OCI-LY7 (cell line): ENCODE data around the gene SHH. TPM values are rescaled to one million over a fixed set of nuclear protein-coding genes. Genes with fewer than 3 reads are reported as not detected.

Experiments used
- BruUV-seq: library from RNA; stranded (reverse); fragments of 400-500 nt; replicated peaks from 2 replicates; lab custom pipeline; 2021; lab: Mats Ljungman, UMichigan
- CTCF ChIA-PET: fragments of 300-600 bp; sonication (Branson Sonifier 250); formaldehyde crosslinking; loops from one replicate; lab custom pipeline; 2022; ENCODE audit warnings: antibody characterized with exemption; ENCODE audit not compliant: unreplicated experiment; lab: Charles Lee
- POLR2A ChIA-PET: fragments of 300-600 bp; sonication (Branson Sonifier 250); formaldehyde crosslinking; loops from one replicate; lab custom pipeline; 2022; ENCODE audit warnings: antibody characterized with exemption; lab: Charles Lee
- DNase-seq: peaks from one replicate; pipeline ENCODE4 v3.0.0-alpha.2; 2015; ENCODE audit warnings: low spot score
- H2AFZ ChIP-seq: fragments of 200-600 bp; sonication (generic), shearing (Covaris generic); 2 replicates; pipeline ENCODE4 v1.6.1; 2014; ENCODE audit warnings: mild to moderate bottlenecking, antibody characterized with exemption, low read length, moderate library complexity
- H3K27ac ChIP-seq: fragments of 200-600 bp; sonication (generic); 2 replicates; pipeline ENCODE4 v1.5.1; 2014; ENCODE audit warnings: mixed run types, low read depth, mild to moderate bottlenecking, moderate library complexity, low read length, inconsistent platforms; ENCODE audit not compliant: poor library complexity, severe bottlenecking
- H3K36me3 ChIP-seq: fragments of 200-600 bp; sonication (generic); 2 replicates; pipeline ENCODE4 v1.6.1; 2014; ENCODE audit warnings: mild to moderate bottlenecking, antibody characterized with exemption, low read length, moderate library complexity, mixed read lengths; ENCODE audit not compliant: insufficient read depth
- H3K4me1 ChIP-seq: fragments of 200-600 bp; sonication (generic); 2 replicates; pipeline ENCODE4 v1.5.1; 2014; ENCODE audit warnings: mild to moderate bottlenecking, low read length; ENCODE audit not compliant: insufficient read depth, poor library complexity, severe bottlenecking
- H3K4me2 ChIP-seq: fragments of 200-600 bp; sonication (generic); 2 replicates; pipeline ENCODE4 v1.6.1; 2014; ENCODE audit warnings: mild to moderate bottlenecking, low read length
- H3K4me3 ChIP-seq: fragments of 200-600 bp; sonication (generic); 2 replicates; pipeline ENCODE4 v1.5.1; 2014; ENCODE audit warnings: mild to moderate bottlenecking, low read depth, low read length; ENCODE audit not compliant: poor library complexity, severe bottlenecking
- H3K79me2 ChIP-seq: fragments of 200-600 bp; sonication (generic); 2 replicates; pipeline ENCODE4 v1.6.1; 2016; ENCODE audit warnings: low read depth, mild to moderate bottlenecking, low read length, moderate library complexity, mixed read lengths; ENCODE audit not compliant: insufficient read depth
- H3K9me2 ChIP-seq: fragments of 200-600 bp; sonication (generic); 2 replicates; pipeline ENCODE4 v1.6.1; 2016; ENCODE audit warnings: mild to moderate bottlenecking, low read length, mixed read lengths; ENCODE audit not compliant: insufficient read depth
- H3K9me3 ChIP-seq: fragments of 200-600 bp; sonication (generic); 2 replicates; pipeline ENCODE4 v1.6.1; 2014; ENCODE audit warnings: mild to moderate bottlenecking, mixed run types, low read length, mixed read lengths
- H4K20me1 ChIP-seq: fragments of 200-600 bp; sonication (generic); 2 replicates; pipeline ENCODE4 v1.6.1; 2014; ENCODE audit warnings: mild to moderate bottlenecking, antibody characterized with exemption, low read length, moderate library complexity, mixed read lengths; ENCODE audit not compliant: insufficient read depth
- CTCF ChIP-seq: fragments of 200-600 bp; sonication (generic); conservative IDR thresholded peaks from 2 replicates; pipeline ENCODE4 v1.5.1; 2014; ENCODE audit warnings: mild to moderate bottlenecking, antibody characterized with exemption, low read length, moderate library complexity, mixed read lengths
- EZH2phosphoT487 ChIP-seq: fragments of 200-600 bp; sonication (generic); IDR thresholded peaks from 2 replicates; pipeline ENCODE4 v1.6.1; 2018; ENCODE audit warnings: low read depth, borderline replicate concordance, mild to moderate bottlenecking, mixed run types, antibody characterized with exemption, low read length, moderate library complexity, mixed read lengths
- intact Hi-C: fragments of 100-400 bp; cut with micrococcal nuclease; formaldehyde crosslinking; loops from one replicate; pipeline ENCODE4 v1.10.0; 2022; ENCODE audit not compliant: unreplicated experiment
- total RNA-seq, 2 experiments: library from RNA; depleted of rRNA in 1 of 2; stranded (reverse); fragments of >200 nt in 1 of 2; shearing (Covaris generic) in 1 of 2; gene quantifications; 2 replicates each; pipeline ENCODE4 v1.2.3, GENCODE V29; 2014 to 2022

The SHH gene
- total RNA-seq, 2 experiments from 2014 or later, result not detected

- CTCF ChIA-PET, result no interaction called here
- no peak overlapping the region for H3K4me3 ChIP-seq
- POLR2A ChIA-PET, result no interaction called here
- no peak overlapping the region for H2AFZ ChIP-seq
- H3K4me2 ChIP-seq, result no peak overlapping the region
- TF ChIP-seq EZH2phosphoT487 (no peak), CTCF (no peak)
- H3K4me1 ChIP-seq, result no peaks in the 10 kb centered on the region
- no peaks in the 10 kb centered on the region for H4K20me1 ChIP-seq
- DNase-seq, result no peak
- H3K9me3 ChIP-seq, result no peaks in the 10 kb centered on the region
- no TSS peak for BruUV-seq
- no peaks in the 10 kb centered on the region for H3K79me2 ChIP-seq
- intact Hi-C loops, result no loop called here
- H3K36me3 ChIP-seq, result no peaks in the 10 kb centered on the region
- no peak overlapping the region for H3K27ac ChIP-seq
- no peaks in the 10 kb centered on the region for H3K9me2 ChIP-seq
Measured at GRCh38 chr7:155846156-155846555, 33.9 kb upstream of the SHH start.

- no peaks in the 10 kb centered on the region for H3K9me2 ChIP-seq
Measured at GRCh38 chr7:155845226-155845625, 33.0 kb upstream of the SHH start.

GRCh38 chr7:155844526-155844925, 32.3 kb upstream of the SHH start:
- intact Hi-C loops, result no loop called here
- Histone ChIP-seq H3K4me3 (no peak overlapping the region), H2AFZ (no peak overlapping the region), H3K36me3 (no peaks in the 10 kb centered on the region), H3K9me2 (no peaks in the 10 kb centered on the region), H4K20me1 (no peaks in the 10 kb centered on the region), H3K27ac (no peak overlapping the region), H3K79me2 (no peaks in the 10 kb centered on the region), H3K9me3 (no peaks in the 10 kb centered on the region), H3K4me1 (no peaks in the 10 kb centered on the region), H3K4me2 (no peak overlapping the region)
- POLR2A ChIA-PET, result no interaction called here
- CTCF ChIA-PET, result no interaction called here
- TF ChIP-seq CTCF (no peak), EZH2phosphoT487 (no peak)
- DNase-seq, result no peak
- BruUV-seq, result no TSS peak

More at GRCh38 chr7:155845226-155845625, 33.0 kb upstream of the SHH start:
- no peaks in the 10 kb centered on the region for H4K20me1 ChIP-seq
- H3K4me2 ChIP-seq, result no peak overlapping the region
- no peak overlapping the region for H3K4me3 ChIP-seq
- TF ChIP-seq CTCF (no peak), EZH2phosphoT487 (no peak)
- no peaks in the 10 kb centered on the region for H3K79me2 ChIP-seq
- ChIA-PET POLR2A (no interaction called here), CTCF (no interaction called here)
- no peaks in the 10 kb centered on the region for H3K4me1 ChIP-seq
- BruUV-seq, result no TSS peak
- no peaks in the 10 kb centered on the region for H3K36me3 ChIP-seq
- H3K27ac ChIP-seq, result no peak overlapping the region
- intact Hi-C loops, result no loop called here
- no peak for DNase-seq
- no peaks in the 10 kb centered on the region for H3K9me3 ChIP-seq
- H2AFZ ChIP-seq, result no peak overlapping the region
